BLaER1 treated with 17β-estradiol and CSF1 and Interleukin-3, amounts not matched to agents 10 nM and 100 nM (cell line): Measurements from ENCODE around the gene VIPAS39.
A peak's percentile ranks its signal among the peaks of the same experiment; 100 is the strongest.

Source experiments
- H3K27ac ChIP-seq, 11 experiments: shearing (Covaris generic); formaldehyde crosslinking; 2 replicates each; pipeline ENCODE4 v1.8.1; 2022
- H3K27me3 ChIP-seq, 11 experiments: shearing (Covaris generic); formaldehyde crosslinking; 2 replicates each; pipeline ENCODE4 v1.8.1; 2022
- H3K36me3 ChIP-seq, 11 experiments: shearing (Covaris generic); formaldehyde crosslinking; 2 replicates each; pipeline ENCODE4 v1.8.1; 2022
- H3K4me1 ChIP-seq, 10 experiments: shearing (Covaris generic); formaldehyde crosslinking; 2 replicates each; pipeline ENCODE4 v1.8.1; 2022
- H3K4me2 ChIP-seq, 11 experiments: shearing (Covaris generic); formaldehyde crosslinking; 2 replicates each; pipeline ENCODE4 v1.8.1; 2022
- H3K4me3 ChIP-seq, 10 experiments: shearing (Covaris generic); formaldehyde crosslinking; 2 replicates each; pipeline ENCODE4 v1.8.1; 2022
- H3K9ac ChIP-seq, 11 experiments: shearing (Covaris generic); formaldehyde crosslinking; 2 replicates each; pipeline ENCODE4 v1.8.1; 2022
- H3K9me3 ChIP-seq, 11 experiments: shearing (Covaris generic); formaldehyde crosslinking; replicated peaks in 1 of 11; 2 replicates each; pipeline ENCODE4 v1.8.1; 2022
- H4K20me1 ChIP-seq, 11 experiments: shearing (Covaris generic); formaldehyde crosslinking; 2 replicates each; pipeline ENCODE4 v1.8.1; 2022
- Cebpa-rat ChIP-seq, 11 experiments: shearing (Covaris generic); IDR thresholded peaks; 2 replicates each; pipeline ENCODE4 v1.8.1; 2022

VIPAS39 gene

GRCh38 chr14:77403768-77404167, 53.6 kb downstream of the VIPAS39 start:
- H3K36me3 ChIP-seq, result peaks cover 0 to 13% (median 0%) of the 10 kb centered on the region in 11 experiments; a peak in 2 of 22 replicates
- H3K27me3 ChIP-seq, result no peaks in the 10 kb centered on the region
- no peak for TF ChIP-seq Cebpa-rat (IDR thresholded peaks at IDR 0.05)
- no peak overlapping the region for H3K27ac ChIP-seq
- H3K9me3 ChIP-seq, result no peaks in the 10 kb centered on the region
- H3K4me1 ChIP-seq, result peaks cover 8 to 40% (median 22%) of the 10 kb centered on the region in 10 experiments; a peak in 19 of 20 replicates
- H4K20me1 ChIP-seq, result no peaks in the 10 kb centered on the region
- no peak overlapping the region for H3K9ac ChIP-seq
- no peak overlapping the region for H3K4me3 ChIP-seq
- no peak overlapping the region for H3K4me2 ChIP-seq

DNA sequence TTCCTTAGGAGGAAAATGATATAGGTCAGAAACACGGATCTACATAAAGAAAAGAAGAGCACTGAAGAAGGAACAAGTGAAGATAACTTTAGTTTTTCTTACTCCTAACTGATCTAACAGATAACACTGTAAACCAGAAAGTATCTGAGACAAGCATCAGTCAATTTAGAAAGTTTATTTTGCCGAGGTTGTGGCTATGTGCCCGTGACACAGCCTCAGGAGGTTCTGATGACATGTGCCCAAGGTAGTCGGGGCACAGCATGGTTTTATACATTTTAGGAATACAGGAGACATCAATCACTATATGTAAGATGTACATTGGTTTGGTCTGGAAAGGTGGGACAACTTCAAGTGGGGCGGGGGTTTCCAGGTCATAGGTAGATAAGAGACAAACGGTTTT, 57.2 kb downstream of the VIPAS39 start:
- no peak overlapping the region for H3K9ac ChIP-seq
- H3K4me2 ChIP-seq, result no peak overlapping the region
- H3K36me3 ChIP-seq, result peaks cover 0 to 35% (median 0%) of the 10 kb centered on the region in 11 experiments; a peak in 5 of 22 replicates
- H4K20me1 ChIP-seq, result no peaks in the 10 kb centered on the region
- peaks cover 7 to 11% (median 10%) of the 10 kb centered on the region in 11 experiments; a peak in 19 of 22 replicates for H3K9me3 ChIP-seq
- no peaks in the 10 kb centered on the region for H3K27me3 ChIP-seq
- no peak overlapping the region for H3K4me3 ChIP-seq
- H3K4me1 ChIP-seq, result peaks cover 0 to 4% (median 0%) of the 10 kb centered on the region in 10 experiments; a peak in 3 of 20 replicates
- no peak overlapping the region for H3K27ac ChIP-seq
- no peak for TF ChIP-seq Cebpa-rat (IDR thresholded peaks at IDR 0.05)

DNA sequence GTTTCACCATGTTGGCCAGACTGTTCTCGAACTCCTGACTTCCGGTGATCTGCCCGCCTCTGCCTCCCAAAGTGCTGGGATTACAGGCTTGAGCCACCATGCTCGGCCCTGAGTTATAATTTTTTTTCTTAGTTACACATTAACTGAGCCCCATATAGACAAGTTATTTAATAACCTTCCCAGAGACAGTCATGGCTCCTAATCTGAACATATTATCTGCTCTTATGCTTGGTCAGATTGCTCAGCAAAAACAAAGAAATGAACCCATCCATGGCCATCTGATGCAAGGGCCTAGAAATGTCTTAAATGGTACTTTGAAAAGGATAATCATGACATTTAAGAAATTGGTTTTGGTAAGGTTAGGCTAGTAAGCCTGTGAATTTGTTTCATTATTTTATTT, 67.2 kb downstream of the VIPAS39 start:
- H3K9ac ChIP-seq, result no peak overlapping the region
- no peaks in the 10 kb centered on the region for H3K9me3 ChIP-seq
- H3K27ac ChIP-seq, result no peak overlapping the region
- no peak overlapping the region for H3K4me3 ChIP-seq
- H3K4me1 ChIP-seq, result no peaks in the 10 kb centered on the region
- no peaks in the 10 kb centered on the region for H4K20me1 ChIP-seq
- no peak overlapping the region for H3K4me2 ChIP-seq
- no peaks in the 10 kb centered on the region for H3K27me3 ChIP-seq
- no peak for TF ChIP-seq Cebpa-rat (IDR thresholded peaks at IDR 0.05)
- H3K36me3 ChIP-seq, result no peaks in the 10 kb centered on the region

- Histone ChIP-seq H4K20me1 (no peaks in the 10 kb centered on the region), H3K4me1 (peaks cover 22 to 48% (median 27%) of the 10 kb centered on the region in 10 experiments), H3K9me3 (no peaks in the 10 kb centered on the region), H3K36me3 (no peaks in the 10 kb centered on the region), H3K9ac (no peak overlapping the region), H3K27ac (peak overlapping the region in 1 of 11 experiments; percentile 25; a peak in 1 of 22 replicates), H3K27me3 (no peaks in the 10 kb centered on the region), H3K4me3 (no peak overlapping the region), H3K4me2 (peak overlapping the region in 6 of 11 experiments; percentile 30 to 94 (median 87); a peak in 9 of 22 replicates)
- TF ChIP-seq Cebpa-rat (IDR thresholded peaks at IDR 0.05), result no peak
Measured at GRCh38 chr14:77378701-77379100, 78.7 kb downstream of the VIPAS39 start.

DNA sequence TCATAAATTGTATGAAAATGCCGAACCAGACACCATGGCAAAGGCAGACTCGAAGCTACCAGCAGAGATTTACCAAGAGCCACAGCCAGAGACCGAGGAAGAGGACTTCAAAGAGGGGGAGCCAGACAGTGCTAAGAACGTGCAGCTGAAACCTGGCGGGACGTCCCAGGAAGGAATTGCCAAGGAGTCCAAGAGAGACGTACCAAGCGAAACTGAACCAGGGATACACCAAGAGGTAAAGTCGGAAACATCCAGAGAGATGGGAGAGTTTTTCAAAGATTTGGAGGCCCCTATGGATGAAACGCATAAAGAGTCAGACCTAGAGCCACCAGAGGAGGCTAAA, 79.9 kb downstream of the VIPAS39 start:
- H3K9me3 ChIP-seq, result no peaks in the 10 kb centered on the region
- peak overlapping the region; percentile 74 to 95 (median 86) for H3K4me3 ChIP-seq
- H4K20me1 ChIP-seq, result no peaks in the 10 kb centered on the region
- H3K36me3 ChIP-seq, result no peaks in the 10 kb centered on the region
- TF ChIP-seq Cebpa-rat (IDR thresholded peaks at IDR 0.05), result no peak
- peak overlapping the region; percentile 84 to 96 (median 92) for H3K4me2 ChIP-seq
- H3K9ac ChIP-seq, result peak overlapping the region; percentile 89 to 97 (median 94); a peak in 21 of 22 replicates
- H3K4me1 ChIP-seq, result peaks cover 23 to 49% (median 28%) of the 10 kb centered on the region in 10 experiments
- peak overlapping the region in 9 of 11 experiments; percentile 85 to 94 (median 91); a peak in 17 of 22 replicates for H3K27ac ChIP-seq
- H3K27me3 ChIP-seq, result no peaks in the 10 kb centered on the region

DNA sequence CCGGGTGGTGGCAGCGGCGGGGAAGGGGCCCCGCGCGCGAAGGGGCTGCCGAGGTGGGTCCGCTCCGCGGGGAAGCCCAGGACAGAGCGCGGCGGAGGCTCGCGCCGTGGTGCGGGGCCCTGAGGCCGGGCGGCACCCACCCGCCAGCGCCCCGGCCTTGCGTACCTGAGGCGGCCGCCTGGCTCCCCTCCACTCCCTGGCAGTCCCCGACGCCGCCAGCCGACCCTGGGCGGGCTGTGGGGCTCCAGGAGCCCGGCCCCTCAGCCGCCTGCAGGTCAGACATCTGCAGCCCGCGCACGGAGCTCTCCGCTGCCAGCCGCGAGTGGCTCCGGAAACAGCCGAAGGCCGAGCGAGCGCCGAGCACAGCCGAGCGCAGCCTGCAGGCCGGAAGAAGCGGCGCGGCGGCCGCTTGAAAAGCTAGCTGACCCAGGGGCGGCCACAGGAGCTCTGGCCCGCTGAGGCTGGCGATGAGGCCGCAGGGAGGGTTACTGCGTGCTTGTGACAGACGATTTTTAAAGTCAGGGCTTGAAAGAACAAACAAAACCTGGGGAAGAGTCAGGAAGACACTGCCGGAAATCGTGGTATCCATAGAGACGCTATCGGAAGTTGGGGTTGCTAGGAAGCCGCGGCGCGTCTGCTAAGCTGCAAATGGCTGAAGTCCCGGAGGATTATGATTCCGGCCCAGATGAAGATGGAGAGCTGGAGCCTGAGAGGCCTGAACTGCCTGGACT, 80.5 kb downstream of the VIPAS39 start, which contains the start of the genes SAMD15 and TMED8:
Gene SAMD15 (plus strand): TSS at position 609 of the 731 bp plus-strand sequence. CDS start 40 bp downstream, at position 649.
Gene TMED8 (minus strand): TSS at position 324 of the 731 bp plus-strand sequence. CDS start 41 bp downstream, at position 283.
- H3K9me3 ChIP-seq, result no peaks in the 10 kb centered on the region
- no peak for TF ChIP-seq Cebpa-rat (IDR thresholded peaks at IDR 0.05)
- no peaks in the 10 kb centered on the region for H4K20me1 ChIP-seq
- H3K4me3 ChIP-seq, result peak within 1 kb of the TSS; percentile 74 to 95 (median 86)
- peak within 1 kb of the TSS; percentile 68 to 94 (median 91) for H3K27ac ChIP-seq
- H3K9ac ChIP-seq, result peak within 1 kb of the TSS; percentile 89 to 97 (median 94)
- peaks cover 28 to 55% (median 32%) of the 10 kb centered on the region in 10 experiments for H3K4me1 ChIP-seq
- H3K4me2 ChIP-seq, result peak within 1 kb of the TSS; percentile 85 to 99 (median 94)
- no peaks in the 10 kb centered on the region for H3K36me3 ChIP-seq
- H3K27me3 ChIP-seq, result no peaks in the 10 kb centered on the region
